Epithelial cell of proximal tubule (primary cell): ENCODE data around the gene BTAF1. TPM values are rescaled to one million over a fixed set of nuclear protein-coding genes. Genes with fewer than 3 reads are reported as not detected.
"Not testable (repeated sequence)": the region's sequence is repeated elsewhere in the genome, so short reads cannot be mapped to it uniquely, and the experiment has no call there.

Source experiments
- DNase-seq: peaks from one replicate; pipeline ENCODE4 v3.0.0-alpha.2; 2011; ENCODE audit warnings: low read depth
- H3K4me3 ChIP-seq: 2 replicates; pipeline ENCODE4 v1.5.1; 2011; ENCODE audit warnings: low read depth, mild to moderate bottlenecking, low read length
- total RNA-seq: library from RNA; depleted of rRNA; stranded (reverse); fragments of >200 nt; gene quantifications from 2 replicates; pipeline ENCODE4 v1.2.3, GENCODE V29; 2015
- TF ChIP-seq, protein P1 (sequence below): conservative IDR thresholded peaks from 2 replicates; pipeline ENCODE4 v1.5.1; 2012; ENCODE audit warnings: low read depth, mild to moderate bottlenecking, low read length

The BTAF1 gene
- total RNA-seq, 1 donor from 2014 or later = 35.2 TPM

DNA sequence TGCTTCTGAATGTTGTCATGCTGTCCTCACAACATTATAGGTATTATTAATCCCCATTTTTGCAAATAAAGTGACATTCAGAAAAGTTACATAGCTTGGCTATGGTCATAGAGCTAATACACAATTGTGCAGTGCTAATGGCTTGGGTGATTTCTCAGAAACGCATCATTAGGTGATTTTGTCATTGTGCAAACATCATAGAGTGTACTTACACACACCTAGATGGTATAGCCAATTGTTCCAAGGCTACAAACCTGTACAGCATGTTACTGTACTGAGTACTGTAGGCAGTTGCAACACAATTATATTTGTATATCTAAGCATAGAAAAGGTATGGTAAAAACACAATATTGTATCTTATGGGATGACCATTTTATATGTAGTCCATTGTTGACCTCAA is 91.0 kb downstream of the BTAF1 start:
- TF ChIP-seq, protein P1, sequence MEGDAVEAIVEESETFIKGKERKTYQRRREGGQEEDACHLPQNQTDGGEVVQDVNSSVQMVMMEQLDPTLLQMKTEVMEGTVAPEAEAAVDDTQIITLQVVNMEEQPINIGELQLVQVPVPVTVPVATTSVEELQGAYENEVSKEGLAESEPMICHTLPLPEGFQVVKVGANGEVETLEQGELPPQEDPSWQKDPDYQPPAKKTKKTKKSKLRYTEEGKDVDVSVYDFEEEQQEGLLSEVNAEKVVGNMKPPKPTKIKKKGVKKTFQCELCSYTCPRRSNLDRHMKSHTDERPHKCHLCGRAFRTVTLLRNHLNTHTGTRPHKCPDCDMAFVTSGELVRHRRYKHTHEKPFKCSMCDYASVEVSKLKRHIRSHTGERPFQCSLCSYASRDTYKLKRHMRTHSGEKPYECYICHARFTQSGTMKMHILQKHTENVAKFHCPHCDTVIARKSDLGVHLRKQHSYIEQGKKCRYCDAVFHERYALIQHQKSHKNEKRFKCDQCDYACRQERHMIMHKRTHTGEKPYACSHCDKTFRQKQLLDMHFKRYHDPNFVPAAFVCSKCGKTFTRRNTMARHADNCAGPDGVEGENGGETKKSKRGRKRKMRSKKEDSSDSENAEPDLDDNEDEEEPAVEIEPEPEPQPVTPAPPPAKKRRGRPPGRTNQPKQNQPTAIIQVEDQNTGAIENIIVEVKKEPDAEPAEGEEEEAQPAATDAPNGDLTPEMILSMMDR = no peak
- DNase-seq = no peak
- H3K4me3 ChIP-seq = no peak overlapping the region

DNA sequence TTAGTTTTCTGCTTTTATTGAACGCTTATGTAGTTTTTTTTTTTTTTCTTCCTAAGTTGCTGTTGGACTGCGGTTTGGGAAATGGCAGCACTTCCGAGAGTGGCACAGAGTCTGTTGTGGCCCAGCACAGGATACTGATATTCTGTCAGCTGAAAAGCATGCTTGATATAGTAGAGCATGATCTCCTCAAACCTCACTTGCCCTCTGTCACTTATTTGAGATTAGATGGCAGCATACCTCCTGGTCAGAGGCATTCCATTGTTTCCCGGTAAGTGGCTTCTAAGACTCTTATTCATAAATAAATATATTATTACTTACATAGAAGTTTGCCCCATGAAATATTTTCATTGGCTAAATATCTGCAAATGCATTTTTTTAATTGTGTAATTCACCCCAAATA is 101.1 kb downstream of the BTAF1 start:
- no peak for DNase-seq
- TF ChIP-seq, protein P1 = no peak
- no peak overlapping the region for H3K4me3 ChIP-seq

DNA sequence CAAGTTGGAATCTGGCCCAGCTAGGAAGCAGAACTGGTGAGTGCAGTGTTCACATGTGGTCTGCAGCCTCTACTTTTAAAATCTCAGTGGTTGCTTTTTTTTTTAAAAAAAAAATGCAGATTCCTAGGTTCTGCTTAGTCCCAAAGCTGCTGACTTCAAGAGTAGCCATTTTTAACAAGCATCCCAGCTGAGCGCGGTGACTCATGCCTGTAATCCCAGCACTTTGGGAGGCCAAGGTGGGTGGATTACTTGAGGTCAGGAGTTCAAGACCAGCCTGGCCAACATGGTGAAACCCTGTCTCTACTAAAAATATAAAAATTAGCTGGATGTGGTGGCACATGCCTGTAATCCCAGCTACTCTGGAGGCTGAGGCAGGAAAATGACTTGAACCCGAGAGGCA is 101.8 kb downstream of the BTAF1 start:
- not testable (repeated sequence) for DNase-seq, H3K4me3 ChIP-seq

GRCh38 chr10:92027141-92027540 is 103.6 kb downstream of the BTAF1 start:
- TF ChIP-seq, protein P1 = no peak
- no peak for DNase-seq
- H3K4me3 ChIP-seq = no peak overlapping the region

DNA sequence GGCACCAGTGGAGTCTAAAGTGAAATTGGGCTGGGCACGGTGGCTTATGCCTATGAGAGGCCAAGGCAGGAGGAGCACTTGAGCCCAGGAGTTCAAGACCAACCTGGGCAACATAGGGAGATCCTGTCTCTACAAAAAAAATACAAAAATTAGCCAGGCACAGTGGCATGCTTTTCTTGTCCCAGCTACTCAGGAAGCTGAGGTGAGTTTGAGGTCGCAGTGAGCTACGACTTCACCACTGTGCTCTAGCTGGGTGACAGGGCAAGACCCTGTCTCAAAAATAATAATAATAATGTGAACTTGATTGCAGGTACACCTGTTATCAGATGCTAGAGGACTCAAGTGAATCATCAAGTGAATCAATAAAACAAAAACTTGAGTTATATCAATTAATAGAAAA is 108.0 kb downstream of the BTAF1 start:
- TF ChIP-seq, protein P1 = no peak
- no peak overlapping the region for H3K4me3 ChIP-seq
- DNase-seq = no peak

- not testable (repeated sequence) for H3K4me3 ChIP-seq, DNase-seq
Measured at GRCh38 chr10:92033070-92033469, 109.5 kb downstream of the BTAF1 start.

DNA sequence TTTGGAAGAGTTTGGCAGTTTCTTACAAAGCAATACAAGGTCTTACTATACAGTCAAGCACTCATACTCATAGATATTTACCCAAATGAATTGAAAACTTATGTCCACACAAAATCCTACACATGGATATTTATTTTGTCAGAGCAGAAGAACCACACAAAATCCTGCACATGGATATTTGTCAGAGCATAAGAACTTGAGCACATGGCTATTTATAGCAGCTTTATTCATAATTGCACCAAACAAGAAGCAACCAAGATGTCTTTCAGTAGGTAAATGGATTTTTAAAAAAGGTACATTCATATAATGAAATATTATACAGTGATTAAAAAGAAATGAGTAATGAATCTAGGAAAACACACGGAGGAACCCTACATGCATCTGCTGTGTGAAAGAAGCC is 115.4 kb downstream of the BTAF1 start:
- H3K4me3 ChIP-seq = no peak overlapping the region
- TF ChIP-seq, protein P1 = no peak
- no peak for DNase-seq

DNA sequence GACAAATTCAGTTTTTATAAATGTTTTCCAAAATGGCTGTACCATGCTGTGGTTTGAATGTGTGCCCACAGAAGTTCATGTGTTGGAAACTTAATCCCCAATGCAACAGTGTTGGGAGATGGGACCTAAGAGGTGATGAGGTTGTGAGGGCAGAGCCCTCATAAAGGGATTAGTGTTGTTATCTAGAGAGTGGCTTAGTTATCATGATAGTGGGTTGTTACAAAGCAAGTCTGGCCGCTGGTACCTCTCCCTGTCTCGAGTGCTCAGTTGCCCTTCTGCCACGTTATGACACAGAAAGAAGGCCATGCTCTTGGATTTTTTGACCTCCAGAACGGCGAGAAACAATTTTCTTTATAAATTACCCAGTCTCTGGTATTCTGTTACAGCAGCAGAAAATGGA is 119.0 kb downstream of the BTAF1 start:
- H3K4me3 ChIP-seq = no peak overlapping the region
- TF ChIP-seq, protein P1 = no peak
- DNase-seq = no peak
